ENCODE measurements around the gene PLK4.

- no peak for TF ChIP-seq POLR2A (IDR thresholded peaks at IDR 0.05)
- no peak for TF ChIP-seq CTCF (IDR thresholded peaks at IDR 0.05)
- TF ChIP-seq POLR2AphosphoS5 (IDR thresholded peaks at IDR 0.05): no peak
Measured at GRCh38 chr4:127930175-127930574, 49.5 kb downstream of the PLK4 start.

Data from stomach (tissue), 4 donors.